MCF 10A (cell line): ENCODE results near the gene CGB8. TPM values are rescaled to one million over a fixed set of nuclear protein-coding genes. Genes with fewer than 3 reads are reported as not detected.
A peak's percentile ranks its signal among the peaks of the same experiment; 100 is the strongest.
"Not testable (repeated sequence)": the region's sequence is repeated elsewhere in the genome, so short reads cannot be mapped to it uniquely, and the experiment has no call there.

Source experiments
- BruUV-seq: library from RNA; stranded (reverse); fragments of 400-500 nt; replicated peaks from 2 replicates; lab custom pipeline; 2021; lab: Mats Ljungman, UMichigan
- CTCF ChIA-PET: fragments of 300-600 bp; sonication (Branson Sonifier 250); formaldehyde crosslinking; extraction: SDS; loops from one replicate; lab custom pipeline; 2021; ENCODE audit warnings: antibody characterized with exemption, inconsistent platforms; lab: Yijun Ruan, JAX
- POLR2A ChIA-PET: fragments of 300-600, 350-650 bp; sonication (Branson Sonifier 250); formaldehyde crosslinking; extraction: SDS; loops from one replicate; lab custom pipeline; 2020; ENCODE audit warnings: antibody characterized with exemption, inconsistent platforms; lab: Yijun Ruan, JAX
- DNase-seq: peaks from one replicate; pipeline ENCODE4 v3.0.0-alpha.2; 2018; ENCODE audit not compliant: unreplicated experiment
- H3K27ac Mint-ChIP-seq: one replicate; pipeline ENCODE4 v1.8.0; 2022; ENCODE audit warnings: mild to moderate bottlenecking, low read depth, mixed read lengths; ENCODE audit not compliant: unreplicated experiment
- H3K27me3 Mint-ChIP-seq: one replicate; pipeline ENCODE4 v1.8.0; 2022; ENCODE audit warnings: mixed read lengths; ENCODE audit not compliant: insufficient read depth, unreplicated experiment
- H3K36me3 Mint-ChIP-seq: one replicate; pipeline ENCODE4 v1.8.0; 2022; ENCODE audit warnings: mild to moderate bottlenecking, moderate library complexity, mixed read lengths; ENCODE audit not compliant: insufficient read depth, unreplicated experiment
- H3K4me1 Mint-ChIP-seq: one replicate; pipeline ENCODE4 v1.8.0; 2022; ENCODE audit warnings: mixed read lengths; ENCODE audit not compliant: insufficient read depth, unreplicated experiment
- H3K4me3 Mint-ChIP-seq: one replicate; pipeline ENCODE4 v1.8.0; 2022; ENCODE audit warnings: mild to moderate bottlenecking, moderate library complexity, mixed read lengths; ENCODE audit not compliant: unreplicated experiment
- H3K9me3 Mint-ChIP-seq: one replicate; pipeline ENCODE4 v1.8.0; 2022; ENCODE audit warnings: mixed read lengths; ENCODE audit not compliant: unreplicated experiment
- intact Hi-C: fragments of 100-400 bp; cut with micrococcal nuclease; formaldehyde crosslinking; loops from 2 replicates; pipeline ENCODE4 v1.14.1; 2022
- total RNA-seq: library from RNA; stranded (reverse); gene quantifications from 2 replicates; pipeline ENCODE4 v1.2.3, GENCODE V29; 2022
- TF ChIP-seq, protein P1 (sequence below): fragments of 200-600 bp; IDR thresholded peaks from one replicate; pipeline ENCODE4 v1.8.0; 2022; ENCODE audit warnings: antibody characterized with exemption, mild to moderate bottlenecking; ENCODE audit not compliant: unreplicated experiment

Gene CGB8
- total RNA-seq, 1 experiment from 2014 or later: 1.3 TPM

- Mint-ChIP-seq H3K27me3 (no peaks in the 10 kb centered on the region), H3K36me3 (no peaks in the 10 kb centered on the region), H3K27ac (no peak within 1 kb of the TSS), H3K4me3 (peak within 1 kb of the TSS; percentile 64), H3K9me3 (no peaks in the 10 kb centered on the region), H3K4me1 (peaks cover 17% of the 10 kb centered on the region)
- BruUV-seq: no TSS peak
- POLR2A ChIA-PET: interaction anchor here (0.6 to 2.6 kb wide), 5 partner anchors 38 to 158 kb away, joined by 3 to 22 read pairs (median 6); partner anchors contain the start of genes GYS1, NUCB1 and RUVBL2
- CTCF ChIA-PET: interaction anchor here (0.6 to 1.0 kb wide), 2 partner anchors 28 to 38 kb away, joined by 3 to 4 read pairs; no protein-coding TSS in a partner anchor
- DNase-seq: peak; percentile 76
- TF ChIP-seq, protein P1, sequence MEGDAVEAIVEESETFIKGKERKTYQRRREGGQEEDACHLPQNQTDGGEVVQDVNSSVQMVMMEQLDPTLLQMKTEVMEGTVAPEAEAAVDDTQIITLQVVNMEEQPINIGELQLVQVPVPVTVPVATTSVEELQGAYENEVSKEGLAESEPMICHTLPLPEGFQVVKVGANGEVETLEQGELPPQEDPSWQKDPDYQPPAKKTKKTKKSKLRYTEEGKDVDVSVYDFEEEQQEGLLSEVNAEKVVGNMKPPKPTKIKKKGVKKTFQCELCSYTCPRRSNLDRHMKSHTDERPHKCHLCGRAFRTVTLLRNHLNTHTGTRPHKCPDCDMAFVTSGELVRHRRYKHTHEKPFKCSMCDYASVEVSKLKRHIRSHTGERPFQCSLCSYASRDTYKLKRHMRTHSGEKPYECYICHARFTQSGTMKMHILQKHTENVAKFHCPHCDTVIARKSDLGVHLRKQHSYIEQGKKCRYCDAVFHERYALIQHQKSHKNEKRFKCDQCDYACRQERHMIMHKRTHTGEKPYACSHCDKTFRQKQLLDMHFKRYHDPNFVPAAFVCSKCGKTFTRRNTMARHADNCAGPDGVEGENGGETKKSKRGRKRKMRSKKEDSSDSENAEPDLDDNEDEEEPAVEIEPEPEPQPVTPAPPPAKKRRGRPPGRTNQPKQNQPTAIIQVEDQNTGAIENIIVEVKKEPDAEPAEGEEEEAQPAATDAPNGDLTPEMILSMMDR: no peak
- intact Hi-C loops: no loop called here
Observed at GRCh38 chr19:49057636-49058234, 8.8 kb upstream of the CGB8 start, which contains the start of gene CGB7. TSS of gene CGB7 (minus strand) at chr19:49057749. CDS start at chr19:49055375, 2,374 bp downstream.

DNA sequence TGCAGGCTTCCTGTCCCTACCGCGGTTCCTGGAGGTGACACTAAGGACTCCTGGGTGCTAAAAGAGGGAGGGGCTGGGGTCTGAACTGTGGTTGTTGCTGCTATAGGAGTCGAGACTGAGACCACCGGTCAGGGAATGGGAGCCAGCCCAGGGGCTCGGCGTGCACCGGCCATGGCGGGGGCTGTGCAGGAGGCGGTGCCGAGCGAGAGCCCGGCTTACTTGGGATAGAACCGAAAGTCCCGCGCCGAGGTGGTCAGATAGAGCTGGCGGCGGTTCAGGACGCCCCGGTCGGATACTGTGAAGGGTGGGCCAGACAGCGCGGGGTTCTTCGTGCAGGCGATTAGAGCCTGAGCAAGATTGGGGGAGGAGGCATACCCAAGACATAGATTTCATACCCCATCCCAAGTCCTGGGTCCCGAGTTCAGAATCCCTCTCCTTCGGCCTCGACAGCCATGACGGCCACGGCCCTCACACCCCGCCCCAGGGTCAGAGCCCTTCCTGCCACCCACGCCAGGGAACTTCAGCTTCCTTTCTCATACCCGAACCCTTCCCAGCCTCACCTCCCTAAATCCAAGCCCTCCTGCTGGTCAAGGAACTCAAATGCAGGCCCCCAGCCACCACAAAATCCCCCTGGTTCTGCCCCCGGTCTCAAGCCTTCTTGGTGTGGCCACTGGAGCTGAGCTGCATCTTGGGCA, 8.1 kb upstream of the CGB8 start:
- H3K27me3 Mint-ChIP-seq, intact Hi-C loops, H3K27ac Mint-ChIP-seq, H3K36me3 Mint-ChIP-seq, H3K9me3 Mint-ChIP-seq, BruUV-seq, DNase-seq: not testable (repeated sequence)
- H3K4me1 Mint-ChIP-seq: peaks cover 17% of the 10 kb centered on the region
- ChIA-PET POLR2A (interaction anchor here (0.6 to 2.6 kb wide), 6 partner anchors 13 to 157 kb away, joined by 3 to 22 read pairs (median 4); partner anchors contain the start of genes GYS1, NUCB1 and RUVBL2), CTCF (interaction anchor here (0.6 to 1.4 kb wide), 6 partner anchors 8 to 1708 kb away, joined by 3 to 6 read pairs (median 4); no protein-coding TSS in a partner anchor)
- H3K4me3 Mint-ChIP-seq: peak overlapping the region; percentile 64

DNA sequence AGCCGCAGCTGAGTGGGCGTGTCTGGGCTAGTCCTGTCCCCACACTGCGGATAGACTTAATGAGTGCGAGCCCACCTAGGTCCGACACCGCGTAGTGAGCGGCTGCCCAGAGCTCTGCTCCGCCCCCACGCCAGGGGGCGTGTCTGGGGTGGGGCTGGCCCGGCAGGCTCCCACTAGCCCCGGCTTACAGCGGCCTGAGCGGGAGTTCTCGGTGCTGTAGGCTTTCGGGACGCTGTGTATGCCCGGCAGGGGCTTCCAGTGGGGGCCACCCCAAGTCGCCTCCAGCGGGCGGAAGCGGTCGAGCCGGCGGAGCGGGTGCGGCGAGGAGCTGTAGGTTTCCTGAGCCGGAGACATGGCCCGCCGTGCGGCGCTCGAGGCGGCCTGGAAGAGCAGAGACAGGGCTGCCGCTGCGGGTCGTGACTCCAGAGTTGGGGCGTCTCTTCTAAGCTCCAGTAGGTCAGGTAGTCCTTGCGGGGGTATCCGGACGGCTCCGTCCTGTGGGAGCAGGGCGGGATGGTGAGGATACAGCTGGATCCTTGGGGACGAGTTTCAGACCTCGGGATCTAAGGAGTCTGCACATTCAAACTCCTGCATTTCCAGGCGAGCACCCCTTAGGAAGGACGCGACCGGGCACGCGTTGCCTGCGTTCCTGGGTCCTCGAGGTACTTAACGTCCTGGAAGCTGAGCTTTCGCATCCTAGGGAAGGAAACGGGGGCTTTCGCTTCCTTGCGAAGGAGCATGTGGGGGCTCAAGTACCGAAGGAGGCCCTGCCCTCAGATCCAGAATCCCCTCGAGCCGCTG, 7.4 kb upstream of the CGB8 start:
- TF ChIP-seq, protein P1: peak; percentile 15
- peak overlapping the region; percentile 64 for H3K4me3 Mint-ChIP-seq
- CTCF ChIA-PET: interaction anchor here (0.6 to 1.4 kb wide), 6 partner anchors 9 to 1708 kb away, joined by 3 to 6 read pairs (median 3); no protein-coding TSS in a partner anchor
- no peak overlapping the region for H3K27ac Mint-ChIP-seq
- H3K27me3 Mint-ChIP-seq: no peaks in the 10 kb centered on the region
- DNase-seq: peak; percentile 55
- BruUV-seq: no TSS peak
- H3K4me1 Mint-ChIP-seq: peaks cover 17% of the 10 kb centered on the region
- intact Hi-C loops: no loop called here
- POLR2A ChIA-PET: interaction anchor here (0.6 to 2.6 kb wide), 7 partner anchors 13 to 430 kb away, joined by 3 to 22 read pairs (median 3); partner anchors contain the start of genes GYS1 and RUVBL2
- no peaks in the 10 kb centered on the region for H3K36me3 Mint-ChIP-seq
- H3K9me3 Mint-ChIP-seq: no peaks in the 10 kb centered on the region

- POLR2A ChIA-PET: interaction anchor here (0.6 to 1.0 kb wide), 4 partner anchors 9 to 439 kb away, joined by 3 to 5 read pairs (median 4); partner anchors contain the start of gene GYS1
- BruUV-seq, H3K4me1 Mint-ChIP-seq, intact Hi-C loops, CTCF ChIA-PET, H3K9me3 Mint-ChIP-seq, H3K27me3 Mint-ChIP-seq, H3K36me3 Mint-ChIP-seq: not testable (repeated sequence)
- peak; percentile 65 for DNase-seq
- H3K27ac Mint-ChIP-seq: peak overlapping the region; percentile 89
- peak overlapping the region; percentile 19 for H3K4me3 Mint-ChIP-seq
Observed at GRCh38 chr19:49050376-49051033, 1.6 kb upstream of the CGB8 start.

DNA sequence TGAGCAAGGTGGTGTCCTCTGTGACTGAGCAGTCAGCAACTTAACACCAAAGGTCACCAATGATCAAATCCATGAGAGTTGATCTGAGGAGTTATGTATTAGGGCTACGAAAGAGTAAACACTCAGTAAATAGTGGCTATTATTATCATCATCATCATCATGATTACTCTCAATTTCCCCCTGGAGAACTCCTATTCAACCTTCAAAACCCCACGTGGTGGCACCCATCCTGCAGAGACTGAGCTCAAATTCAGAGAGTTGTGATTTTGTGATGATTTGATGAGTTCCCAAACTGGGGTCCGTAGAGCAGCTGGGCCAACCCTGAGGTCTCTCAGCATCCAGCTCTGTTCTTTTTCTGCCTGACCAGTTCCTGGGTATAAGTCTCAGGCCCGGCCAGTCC, 923 bp upstream of the CGB8 start:
- H3K36me3 Mint-ChIP-seq, DNase-seq, H3K9me3 Mint-ChIP-seq, H3K4me1 Mint-ChIP-seq, H3K4me3 Mint-ChIP-seq, BruUV-seq, H3K27me3 Mint-ChIP-seq, CTCF ChIA-PET, intact Hi-C loops: not testable (repeated sequence)
- H3K27ac Mint-ChIP-seq: peak overlapping the region; percentile 89
- POLR2A ChIA-PET: interaction anchor here (0.6 to 1.0 kb wide), 3 partner anchors 8 to 57 kb away, joined by 3 to 5 read pairs (median 4); partner anchors contain the start of gene GYS1

DNA sequence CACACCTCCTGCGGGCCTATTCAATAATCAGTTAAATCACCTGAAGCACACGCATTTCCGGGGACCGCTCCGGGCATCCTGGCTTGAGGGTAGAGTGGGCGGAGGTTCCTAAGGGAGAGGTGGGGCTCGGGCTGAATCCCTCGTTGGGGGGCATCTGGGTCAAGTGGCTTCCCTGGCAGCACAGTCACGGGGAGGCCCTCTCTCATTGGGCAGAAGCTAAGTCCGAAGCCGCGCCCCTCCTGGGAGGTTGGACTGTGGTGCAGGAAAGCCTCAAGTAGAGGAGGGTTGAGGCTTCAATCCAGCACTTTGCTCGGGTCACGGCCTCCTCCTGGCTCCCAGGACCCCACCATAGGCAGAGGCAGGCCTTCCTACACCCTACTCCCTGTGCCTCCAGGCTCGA, 5.4 kb downstream of the CGB8 start, which contains the start of gene CGB5:
CGB5 (plus strand) TSS at position 301 of the 400 bp plus-strand sequence. CDS start 362 bp downstream, outside the sequence.
- CTCF ChIA-PET, H3K9me3 Mint-ChIP-seq, H3K36me3 Mint-ChIP-seq, DNase-seq, BruUV-seq, H3K4me3 Mint-ChIP-seq, H3K27ac Mint-ChIP-seq, H3K27me3 Mint-ChIP-seq, intact Hi-C loops: not testable (repeated sequence)
- peaks cover 11% of the 10 kb centered on the region for H3K4me1 Mint-ChIP-seq
- POLR2A ChIA-PET: interaction anchor here (0.6 kb wide), 1 partner anchor 417 kb away, joined by 3 read pairs; no protein-coding TSS in a partner anchor
